GM18526 (cell line): Measurements from ENCODE around the gene SLC38A2.

Experiments used
- POLR2A ChIP-seq: IDR thresholded peaks from 3 replicates; pipeline ENCODE4 v1.6.1; 2011; ENCODE audit not compliant: insufficient read length; ENCODE audit errors: extremely low read depth

Gene SLC38A2

DNA sequence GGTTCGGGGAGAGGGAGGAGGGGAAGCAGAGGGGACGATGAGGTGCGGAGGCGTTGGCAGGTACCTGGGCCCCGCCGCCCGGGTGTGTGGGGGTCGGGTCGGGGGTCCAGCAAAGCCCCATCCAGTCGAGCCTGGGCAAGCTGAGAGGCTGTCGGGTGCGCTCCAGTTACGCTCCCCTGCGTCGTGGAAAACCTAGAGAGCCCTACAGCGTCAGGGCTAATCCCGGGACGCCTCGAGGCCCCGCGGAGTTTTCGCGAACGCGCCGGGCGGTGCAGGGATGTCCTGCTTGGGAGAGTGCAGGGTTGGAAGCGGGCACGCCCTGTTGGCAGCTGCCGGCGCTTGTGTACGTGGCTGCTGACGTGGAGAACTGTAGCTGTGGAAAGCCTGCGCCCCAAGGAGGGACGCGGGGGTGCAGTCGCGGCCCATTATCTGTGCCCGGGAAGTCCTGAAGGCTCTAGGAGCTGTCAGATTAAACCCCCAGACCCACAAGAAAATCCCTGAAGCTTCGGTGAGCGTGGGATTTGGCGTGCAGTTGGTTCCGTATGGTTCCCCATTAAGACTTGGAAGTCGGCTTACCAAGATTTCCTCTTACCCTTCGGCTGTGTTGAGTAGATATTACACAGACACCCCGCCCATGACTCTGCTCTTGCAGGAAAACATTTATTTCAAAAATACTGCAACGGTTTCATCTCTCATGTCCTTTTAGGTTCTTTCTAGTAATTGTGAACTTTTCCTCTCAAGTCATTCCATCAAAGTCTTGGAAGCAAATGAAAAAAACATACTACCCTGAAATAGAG lies 11.3 kb upstream of the SLC38A2 start:
- TF ChIP-seq POLR2A: peak; percentile 52

DNA sequence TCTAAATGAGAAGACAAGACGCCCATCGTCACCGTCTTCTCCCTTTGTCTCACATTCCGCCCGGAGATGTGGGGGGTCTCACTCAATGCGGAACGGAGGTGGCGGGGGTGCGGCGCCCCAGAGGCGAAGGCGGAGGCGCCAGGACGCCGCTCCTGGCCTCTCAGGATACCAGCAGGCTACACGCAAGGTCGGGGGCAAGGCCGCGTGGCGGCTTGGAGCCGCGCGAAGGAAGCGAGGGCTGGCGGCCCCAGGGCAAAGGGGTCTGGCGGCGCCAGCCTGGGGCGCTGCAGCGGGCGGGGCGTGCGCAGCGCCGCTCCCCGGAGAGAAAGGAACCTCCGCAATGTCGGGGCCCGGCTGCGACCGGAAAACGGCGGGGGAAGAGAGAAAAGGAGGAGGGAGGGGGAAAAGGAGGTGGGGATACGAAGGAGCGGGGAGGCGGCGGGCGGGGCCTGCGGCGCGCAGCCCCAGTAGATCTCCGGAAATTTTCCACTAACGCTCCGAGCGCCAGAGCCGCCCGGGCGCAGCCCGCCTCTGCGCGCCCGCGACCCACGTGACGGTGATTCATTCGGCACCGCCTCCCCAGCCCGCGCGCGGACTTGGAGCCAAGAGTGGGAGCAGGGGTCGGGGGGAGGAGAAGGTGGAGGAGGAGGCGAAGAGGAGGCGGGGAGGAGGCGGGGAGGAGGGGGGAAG lies 10.5 kb upstream of the SLC38A2 start:
- peak; percentile 83 for TF ChIP-seq POLR2A

GRCh38 chr12:46382408-46382963 lies 9.9 kb upstream of the SLC38A2 start:
- no peak for TF ChIP-seq POLR2A

- TF ChIP-seq POLR2A: no peak
Observed at GRCh38 chr12:46380881-46381280, 8.3 kb upstream of the SLC38A2 start.

GRCh38 chr12:46380022-46380796 lies 7.6 kb upstream of the SLC38A2 start:
- no peak for TF ChIP-seq POLR2A

- TF ChIP-seq POLR2A: no peak
Observed at GRCh38 chr12:46379352-46379751, 6.8 kb upstream of the SLC38A2 start.

DNA sequence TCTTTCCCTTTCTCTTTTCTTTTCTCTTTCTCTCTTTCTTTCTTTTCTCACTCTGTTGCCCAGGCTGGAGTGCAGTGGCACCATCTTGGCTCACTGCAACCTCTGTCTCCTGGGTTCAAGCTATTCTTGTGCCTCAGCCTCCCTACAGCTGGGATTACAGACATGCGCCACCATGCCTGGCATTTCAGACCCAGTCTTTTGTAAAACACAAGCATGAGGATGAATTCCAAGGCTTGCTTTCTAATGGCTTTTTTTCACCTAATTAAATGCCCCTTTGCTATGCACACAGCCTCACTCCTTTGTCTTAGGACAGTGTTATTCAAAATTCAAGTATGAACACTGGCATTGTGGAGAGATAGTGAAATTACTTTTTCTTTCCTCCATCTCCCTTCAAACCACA lies 6.0 kb upstream of the SLC38A2 start:
- no peak for TF ChIP-seq POLR2A

DNA sequence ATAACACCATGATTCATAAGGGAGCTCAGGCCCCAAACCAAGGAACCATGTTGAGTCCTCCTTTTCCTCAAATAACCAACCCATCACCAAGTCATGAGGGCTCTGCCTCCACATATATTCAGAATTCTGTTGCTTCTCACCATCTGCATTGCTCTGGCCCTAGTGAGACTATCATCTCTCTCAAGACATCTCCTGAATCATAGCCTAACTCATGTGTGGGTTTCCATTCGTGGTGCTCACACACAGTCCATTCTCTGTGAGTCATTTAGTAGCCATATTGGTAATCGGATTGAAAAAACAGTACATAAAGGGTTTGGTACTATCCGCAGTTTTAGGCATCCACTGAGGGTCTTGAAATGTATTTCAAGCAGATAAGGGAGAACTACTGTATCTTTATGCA lies 5.1 kb upstream of the SLC38A2 start:
- TF ChIP-seq POLR2A: no peak

DNA sequence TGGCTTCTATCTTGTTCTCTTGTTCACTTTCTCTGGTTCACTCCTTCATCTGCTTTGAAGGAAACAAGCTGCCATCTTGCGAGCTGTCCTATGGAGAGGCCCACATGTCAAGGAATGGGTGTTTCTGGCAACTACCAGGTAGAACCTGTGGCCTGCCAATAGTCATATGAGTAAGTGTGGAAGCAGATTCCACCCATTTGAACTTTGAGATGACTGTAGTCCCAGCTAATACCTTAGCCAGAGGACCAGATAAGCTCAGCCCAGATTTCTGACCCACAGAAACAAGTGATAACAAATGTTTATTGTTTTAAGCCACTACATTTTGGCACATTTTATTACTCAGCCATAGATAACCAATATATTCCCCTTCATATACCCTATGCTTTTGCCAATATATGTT lies 4.0 kb upstream of the SLC38A2 start:
- TF ChIP-seq POLR2A: no peak

DNA sequence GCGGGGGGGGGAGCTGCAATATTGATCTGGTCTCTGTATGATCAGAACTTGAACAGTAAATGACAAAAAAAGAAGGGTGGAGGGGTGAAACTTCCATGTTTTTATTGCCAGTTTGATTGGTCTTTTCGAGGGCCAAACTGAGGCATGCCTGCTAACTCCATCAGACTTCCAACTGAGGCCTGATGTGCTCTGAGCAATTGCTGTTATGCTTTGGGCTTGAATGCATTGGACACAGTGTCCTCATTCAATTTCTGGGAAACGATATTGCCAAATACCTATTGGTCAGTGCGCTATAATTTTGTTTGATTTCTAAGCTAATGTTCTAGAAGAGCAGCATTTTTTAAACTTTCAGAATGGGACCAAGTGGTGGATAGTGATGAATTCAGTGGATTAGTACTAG lies 2.1 kb upstream of the SLC38A2 start:
- no peak for TF ChIP-seq POLR2A

GRCh38 chr12:46374310-46374709 lies 1.7 kb upstream of the SLC38A2 start:
- no peak for TF ChIP-seq POLR2A

DNA sequence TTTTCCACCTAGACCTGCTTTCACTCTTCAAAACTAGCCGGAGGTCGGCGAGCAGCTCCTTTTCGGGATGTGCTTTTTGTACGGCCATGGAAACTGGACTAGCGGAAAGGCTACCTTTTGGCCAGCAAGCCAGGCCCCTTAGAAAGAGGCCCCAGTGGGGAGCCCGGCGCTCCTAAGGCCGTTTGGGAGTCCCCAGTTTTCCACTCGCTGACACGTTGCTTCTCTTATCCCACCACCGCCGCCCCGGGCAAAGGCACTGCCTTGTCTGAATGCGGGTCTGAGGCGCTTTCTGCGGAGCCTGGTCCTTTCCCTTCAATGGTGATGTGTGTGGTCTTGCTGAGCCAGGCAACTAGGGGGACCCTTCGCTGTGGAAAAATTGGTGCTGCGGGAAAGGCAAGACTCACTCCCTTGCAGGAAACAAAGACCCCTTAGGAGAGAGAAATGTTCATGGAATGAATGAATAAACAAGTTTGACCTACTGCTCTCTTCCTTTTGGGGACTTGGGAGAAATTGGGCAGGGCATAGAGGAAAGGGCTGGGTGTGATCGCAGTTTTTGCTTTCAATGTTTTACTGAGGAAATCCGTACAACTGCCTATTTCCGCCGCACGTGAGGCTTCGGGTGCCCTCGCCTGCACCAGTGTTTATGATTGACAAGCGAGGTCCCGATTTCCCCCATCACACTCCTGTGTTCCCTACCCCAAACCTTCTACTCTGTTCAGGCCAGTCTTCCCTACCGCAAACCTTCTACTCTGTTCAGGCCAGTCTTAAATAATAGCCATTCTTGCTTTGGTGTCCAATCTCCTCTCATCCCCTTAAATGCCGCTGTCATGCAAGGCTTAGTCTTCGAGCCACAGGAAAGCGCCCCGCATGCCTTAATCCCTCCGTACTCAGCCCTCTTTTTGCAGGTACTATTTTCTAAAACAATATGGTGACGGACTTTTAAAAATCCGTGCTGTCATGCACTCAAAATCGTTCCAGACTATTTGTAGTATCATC lies 1.0 kb upstream of the SLC38A2 start:
- no peak for TF ChIP-seq POLR2A

DNA sequence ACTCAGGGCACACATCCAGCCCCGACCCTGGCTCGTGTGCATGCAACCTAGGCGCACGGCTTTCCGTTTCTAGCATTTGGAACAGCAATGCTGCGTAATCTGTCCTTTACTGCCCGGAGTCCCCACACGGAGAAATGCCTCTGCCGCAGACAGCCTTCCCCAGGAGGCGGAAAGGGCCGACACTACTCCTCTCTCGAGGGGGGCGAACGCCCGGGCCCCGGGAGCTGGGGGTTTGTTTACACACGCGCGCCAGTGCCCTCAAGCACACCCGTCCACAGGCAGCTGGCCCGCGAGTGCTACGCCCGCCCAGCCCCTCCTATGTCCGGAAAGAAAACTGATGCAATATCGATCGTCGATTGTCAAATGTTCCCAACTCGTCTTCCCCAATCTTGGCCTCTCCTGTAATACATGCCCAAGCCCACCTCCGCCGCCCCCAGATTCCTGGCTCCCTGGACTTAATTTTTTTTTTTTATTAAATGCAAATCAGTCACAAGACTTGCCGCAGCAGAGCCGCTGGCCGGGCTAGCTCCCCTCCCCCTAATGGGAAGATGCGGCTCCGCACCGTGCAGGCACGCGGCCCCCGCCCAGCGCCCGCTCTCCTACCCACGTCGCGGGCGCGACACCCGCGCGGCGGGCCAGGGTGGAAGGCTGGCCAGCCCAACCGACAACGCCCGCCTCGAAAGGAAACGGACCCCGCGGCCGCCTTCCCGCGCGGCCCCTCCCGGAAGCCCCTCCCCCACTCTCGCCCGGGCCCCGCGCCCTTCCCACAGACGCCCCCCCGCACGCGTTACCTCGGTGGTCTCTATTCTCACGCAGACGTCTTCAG lies 642 bp downstream of the SLC38A2 start:
- no peak for TF ChIP-seq POLR2A
